GM04503 (cell line): ENCODE measurements around the gene EYA2.

Source experiments
- DNase-seq: peaks from one replicate; pipeline ENCODE4 v3.0.0-alpha.2; 2012; ENCODE audit warnings: low read depth

Gene EYA2

DNA sequence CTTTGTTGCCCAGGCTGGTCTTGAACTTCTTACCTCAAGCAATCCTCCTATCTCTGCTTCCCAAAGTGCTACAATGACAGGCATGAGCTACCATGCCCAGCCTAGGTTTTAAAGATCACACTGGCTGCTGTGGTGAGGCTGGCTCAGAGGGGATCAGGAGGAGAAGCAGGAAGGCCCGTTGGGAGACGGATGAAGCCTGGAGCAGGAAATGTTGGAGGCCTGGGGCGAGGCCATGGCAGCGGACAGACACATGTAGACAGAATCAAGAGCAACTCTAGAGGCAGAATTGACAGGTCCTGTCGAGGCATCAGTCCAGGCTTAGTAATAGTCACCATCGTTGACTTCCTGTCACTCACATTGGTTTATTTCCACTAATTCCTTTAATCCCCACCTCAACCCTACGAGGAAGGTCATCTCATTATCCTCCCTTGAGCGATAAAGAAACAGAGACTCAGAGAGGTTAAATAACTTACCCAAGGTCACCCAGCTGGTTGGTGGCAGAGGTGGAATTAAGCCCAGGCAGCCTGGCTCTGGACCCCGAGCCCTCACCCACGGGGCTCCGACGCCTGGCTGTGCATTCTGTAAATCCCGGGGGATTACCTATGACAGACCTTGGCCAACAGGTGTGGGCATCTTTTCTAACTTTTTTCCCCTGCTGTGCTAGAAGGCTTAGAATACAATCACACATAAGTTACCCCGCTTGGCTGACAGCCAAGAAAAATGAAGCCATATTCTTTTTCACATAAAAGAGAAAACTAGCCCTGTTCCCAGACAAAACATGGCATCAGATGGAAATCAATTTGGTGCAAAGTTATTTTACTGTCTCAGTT, 113.4 kb downstream of the EYA2 start:
- DNase-seq = no peak

- no peak for DNase-seq
These were observed 114.3 kb downstream of the EYA2 start for GRCh38 chr20:47008842-47009518.

GRCh38 chr20:47009784-47010183, 115.1 kb downstream of the EYA2 start:
- DNase-seq = no peak

DNA sequence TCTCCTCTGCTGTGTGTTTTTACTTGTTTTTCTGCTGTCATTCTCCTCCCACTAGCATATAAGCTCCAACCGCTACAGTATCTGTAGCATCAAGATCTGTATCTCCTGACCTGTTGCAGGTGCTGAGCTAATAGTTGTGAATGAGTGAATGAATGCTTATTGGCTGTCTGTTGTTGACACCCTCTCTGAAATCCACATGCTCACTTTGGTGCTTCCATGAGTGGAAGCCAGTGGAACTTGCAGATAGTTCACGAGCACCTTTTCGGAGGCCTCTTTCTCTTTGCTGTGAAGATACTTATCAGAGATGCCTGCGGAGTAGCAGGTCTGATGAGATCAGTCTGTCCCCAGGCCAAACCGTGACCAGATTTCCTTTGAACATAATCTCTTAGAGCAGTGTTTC, 117.3 kb downstream of the EYA2 start:
- no peak for DNase-seq

DNA sequence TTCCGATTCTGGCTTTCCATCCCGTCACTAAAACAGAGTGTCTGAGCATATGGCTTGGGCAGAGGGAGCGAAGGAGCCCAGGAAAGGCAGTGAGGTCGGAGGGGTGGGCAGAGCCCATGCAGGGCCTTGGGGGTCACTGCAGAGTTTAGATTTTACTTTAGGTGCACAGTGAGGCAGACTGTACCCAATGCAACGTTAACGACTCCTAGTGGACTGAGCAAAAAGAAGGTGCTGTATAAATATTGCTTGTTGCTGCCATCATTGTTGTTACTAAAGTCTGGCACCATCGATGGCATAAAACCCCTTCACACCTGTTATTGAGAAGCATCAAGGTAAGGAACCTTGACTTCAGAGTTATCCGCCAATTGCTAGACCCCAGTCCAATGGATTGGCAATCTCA, 119.0 kb downstream of the EYA2 start:
- DNase-seq = no peak

- DNase-seq = no peak
These were observed 121.5 kb downstream of the EYA2 start for GRCh38 chr20:47016068-47016664.

GRCh38 chr20:47018381-47018780, 123.7 kb downstream of the EYA2 start:
- DNase-seq = no peak

GRCh38 chr20:47019121-47019824, 124.6 kb downstream of the EYA2 start:
- peak; percentile 74 for DNase-seq

- no peak for DNase-seq
These were observed 125.6 kb downstream of the EYA2 start for GRCh38 chr20:47020231-47020630.

DNA sequence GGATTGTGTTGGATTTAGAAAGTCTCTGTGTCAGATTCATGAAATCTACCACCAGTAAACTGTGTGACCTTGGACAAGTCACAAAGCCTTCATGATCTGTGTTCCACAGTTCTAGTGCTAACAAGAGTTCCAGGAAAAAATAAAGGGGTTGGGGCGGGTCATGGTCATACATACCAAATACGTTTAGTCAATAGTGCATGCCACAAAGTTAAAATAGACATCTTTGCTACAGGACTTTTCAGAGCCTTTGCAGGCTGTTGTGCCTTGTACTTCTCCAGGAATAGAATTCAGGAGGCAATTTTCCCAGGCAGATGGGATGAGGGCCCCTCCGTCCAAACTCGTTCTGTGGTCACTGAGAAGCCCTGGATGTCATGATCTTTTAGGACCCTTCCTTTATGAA, 127.2 kb downstream of the EYA2 start:
- no peak for DNase-seq

GRCh38 chr20:47024461-47024937, 129.9 kb downstream of the EYA2 start:
- peak; percentile 31 for DNase-seq

DNA sequence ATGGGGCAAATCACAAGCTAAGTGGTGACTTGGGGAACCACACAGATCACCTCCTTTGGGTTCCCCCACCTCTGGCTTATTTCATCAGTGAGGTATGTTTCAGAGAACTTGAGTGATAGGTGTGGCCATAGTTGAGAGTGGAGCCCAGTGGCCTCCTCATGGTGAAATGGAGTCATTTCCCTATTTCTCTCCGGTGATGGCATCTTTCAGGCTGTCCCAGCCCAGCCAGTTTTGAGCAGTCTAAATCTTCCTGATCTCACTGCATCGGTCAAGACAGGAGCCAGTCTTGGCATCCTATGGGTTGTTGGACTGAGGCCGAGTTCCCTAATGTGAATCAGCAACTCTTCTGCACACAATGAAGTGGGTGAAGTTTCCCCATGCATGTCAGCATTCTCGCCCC, 132.4 kb downstream of the EYA2 start:
- no peak for DNase-seq

DNA sequence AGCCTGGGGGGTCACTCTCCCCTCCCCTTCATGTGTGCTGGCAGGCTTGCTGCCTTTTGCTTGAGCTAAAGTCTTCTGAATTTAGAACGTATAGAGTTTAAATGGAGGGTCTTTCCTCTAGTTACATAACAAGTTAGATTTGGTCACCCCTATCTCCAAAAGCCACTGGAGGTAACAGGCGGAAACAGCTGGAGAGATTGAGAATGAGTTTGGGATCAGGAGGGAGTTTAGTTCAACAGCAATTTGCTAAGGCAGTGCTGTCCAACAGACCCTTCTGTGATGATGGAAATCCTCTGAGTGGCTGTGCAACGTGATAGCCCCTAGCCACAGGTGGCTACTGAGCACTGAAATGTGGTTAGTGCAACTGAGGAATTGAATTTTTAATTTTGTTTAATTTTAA, 132.8 kb downstream of the EYA2 start:
- DNase-seq = no peak

GRCh38 chr20:47028487-47028886, 133.8 kb downstream of the EYA2 start:
- DNase-seq = no peak

- DNase-seq = no peak
These were observed 135.2 kb downstream of the EYA2 start for GRCh38 chr20:47029845-47030244.

DNA sequence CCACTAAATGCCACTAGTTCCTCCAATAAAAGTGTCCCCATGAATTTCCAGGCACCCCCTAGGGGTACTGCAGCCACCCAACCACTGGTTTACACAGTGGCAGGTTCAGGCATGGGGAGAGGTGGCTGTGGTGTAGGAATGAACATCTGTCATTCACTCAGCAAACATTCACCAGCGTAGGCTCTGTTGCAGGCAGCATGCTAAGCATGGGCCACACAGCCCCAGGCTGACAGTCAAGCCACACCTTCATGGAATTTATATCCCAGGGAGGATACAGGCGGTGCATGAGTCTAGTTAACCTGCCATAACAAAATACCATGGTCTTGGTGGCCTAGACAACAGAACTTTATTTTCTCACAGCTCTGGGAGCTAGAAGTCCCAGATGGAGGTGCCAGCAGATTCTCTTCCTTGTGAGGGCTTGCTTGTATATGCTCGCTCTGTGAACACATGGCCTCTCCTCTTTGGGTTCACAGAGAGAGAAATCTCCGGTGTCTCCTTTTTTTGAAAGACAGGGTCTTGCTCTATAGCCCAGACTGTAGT, 135.7 kb downstream of the EYA2 start:
- DNase-seq = no peak

DNA sequence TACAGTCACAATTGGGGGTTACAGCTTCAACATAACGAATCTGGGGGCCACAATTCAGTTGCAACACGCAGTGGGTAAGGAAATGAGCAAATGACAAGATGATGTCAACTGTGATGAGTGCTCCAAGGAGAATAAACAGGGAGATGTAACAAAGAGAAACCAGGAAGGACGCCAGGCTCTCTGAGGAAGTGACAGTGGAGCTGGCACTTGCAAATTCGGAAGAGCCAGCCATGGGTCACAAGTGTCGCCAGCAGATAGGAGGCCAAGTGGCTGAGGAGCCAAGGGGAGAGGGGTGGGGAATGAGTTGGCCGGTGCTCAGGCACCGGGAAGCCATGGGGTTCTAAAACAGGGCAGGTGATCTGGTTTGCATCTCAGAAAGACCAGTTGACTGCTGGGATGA, 136.4 kb downstream of the EYA2 start:
- no peak for DNase-seq

- no peak for DNase-seq
These were observed 137.2 kb downstream of the EYA2 start for GRCh38 chr20:47031821-47032220.

GRCh38 chr20:47032933-47033578, 138.4 kb downstream of the EYA2 start:
- DNase-seq = no peak

DNA sequence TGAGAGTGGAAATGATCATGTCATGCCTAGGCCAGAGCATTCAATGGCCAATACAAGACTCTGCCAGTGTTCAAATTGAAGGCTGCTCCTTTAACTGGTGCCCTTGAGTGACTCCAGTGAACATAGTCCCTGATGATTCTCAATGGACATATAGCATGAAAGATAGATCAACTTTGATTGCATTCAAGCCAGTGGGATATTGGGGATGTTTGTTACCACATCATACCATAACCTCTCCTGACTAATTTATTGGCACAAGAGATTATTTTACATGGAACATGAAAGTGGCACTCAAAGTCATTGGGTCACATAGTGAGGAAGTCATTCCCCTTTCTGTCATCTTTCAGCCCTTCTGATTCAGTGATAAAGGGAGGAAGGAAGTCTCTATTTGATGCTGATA, 139.0 kb downstream of the EYA2 start:
- no peak for DNase-seq

- no peak for DNase-seq
These were observed 140.5 kb downstream of the EYA2 start for GRCh38 chr20:47035026-47035590.
